GM18951 (cell line): ENCODE results near the gene ECE2.
"Not testable (repeated sequence)": the region's sequence is repeated elsewhere in the genome, so short reads cannot be mapped to it uniquely, and the experiment has no call there.

Experiments used
- POLR2A ChIP-seq: IDR thresholded peaks from 4 replicates; pipeline ENCODE4 v1.6.1; 2011; ENCODE audit warnings: mild to moderate bottlenecking; ENCODE audit not compliant: insufficient read length, insufficient read depth; ENCODE audit errors: extremely low read depth
- in situ Hi-C: fragments of 300-500 bp; cut with MboI; formaldehyde crosslinking; loops from one replicate; pipeline ENCODE4 v1.12.0; 2022; ENCODE audit warnings: low sequenced_read_pairs, mixed read lengths, inconsistent platforms; ENCODE audit not compliant: unreplicated experiment

ECE2 gene

DNA sequence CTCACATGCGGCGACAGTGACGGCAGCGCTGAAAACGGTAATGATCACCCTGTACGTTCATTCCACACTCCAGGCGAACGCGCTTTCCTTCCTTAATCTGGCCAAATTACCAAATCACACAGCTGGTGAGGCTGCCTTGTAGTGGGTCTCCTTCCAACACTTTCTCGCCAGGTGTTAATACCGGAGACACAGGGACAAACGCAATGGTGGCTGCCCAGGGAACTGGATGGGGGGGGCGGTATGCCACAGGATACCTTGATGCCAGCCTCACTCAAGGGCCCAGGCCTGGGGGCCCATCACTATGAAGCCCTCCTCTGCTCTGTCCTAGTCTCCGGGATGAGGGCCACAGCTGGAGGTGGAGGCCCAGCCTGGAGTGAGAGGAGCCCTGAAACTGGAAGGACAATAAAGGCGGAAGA is 13.1 kb upstream of the ECE2 start:
- in situ Hi-C loops, result no loop called here

DNA sequence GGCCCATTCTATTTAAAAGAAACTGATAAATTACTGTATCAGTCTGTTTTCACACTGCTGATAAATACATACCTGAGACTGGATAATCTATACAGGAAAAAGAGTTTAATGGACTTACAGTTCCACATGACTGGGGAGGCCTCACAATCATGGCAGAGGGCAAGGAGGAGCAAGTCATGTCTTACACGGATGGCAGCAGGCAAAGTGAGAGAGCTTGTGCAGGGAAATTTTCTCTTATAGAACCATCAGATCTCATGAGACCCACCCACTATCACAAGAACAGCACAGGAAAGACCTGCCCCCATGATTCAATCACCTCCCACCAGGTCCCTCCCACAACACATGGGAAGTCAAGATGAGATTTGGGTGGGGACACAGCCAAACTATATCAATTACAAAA is 8.6 kb upstream of the ECE2 start:
- in situ Hi-C loops, result not testable (repeated sequence)

More for the DNA sequence above, 13.1 kb upstream of the ECE2 start:
- no peak for TF ChIP-seq POLR2A

DNA sequence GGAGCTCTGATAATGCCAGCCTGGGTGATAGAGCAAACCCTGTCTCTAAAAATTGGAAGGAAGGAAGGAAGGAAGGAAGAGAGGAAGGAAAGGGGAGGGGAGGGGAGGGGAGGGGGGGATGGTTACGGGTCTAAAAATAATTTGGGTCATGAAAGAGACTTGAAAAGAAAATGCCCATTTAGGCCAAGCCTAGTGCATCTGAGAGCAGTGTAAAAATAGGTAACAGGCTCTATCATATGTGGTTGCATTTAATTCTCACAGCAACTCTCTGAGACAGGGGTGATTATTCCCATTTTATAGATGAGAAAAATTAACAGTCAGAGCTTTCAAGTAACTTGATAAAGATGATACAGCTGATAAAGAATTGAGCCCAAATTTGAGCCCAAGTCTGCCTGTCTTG is 3.6 kb upstream of the ECE2 start:
- in situ Hi-C loops, result no loop called here
- TF ChIP-seq POLR2A, result no peak

DNA sequence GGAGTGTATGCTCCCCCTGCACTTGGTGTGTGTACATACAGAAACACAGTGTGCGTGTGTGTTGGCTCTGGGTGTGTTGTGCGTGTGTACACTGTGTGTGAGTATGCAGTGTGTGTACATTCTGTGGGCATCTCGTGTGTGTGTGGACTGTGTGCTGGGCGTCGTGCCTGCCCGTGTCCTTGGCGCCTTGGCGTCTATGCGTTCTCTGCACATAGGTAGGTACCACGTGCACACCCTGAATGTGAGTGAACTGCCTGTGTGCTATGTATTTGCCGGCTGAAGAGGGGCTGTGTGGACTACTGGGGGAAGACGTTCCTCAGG is 481 bp upstream of the ECE2 start:
- in situ Hi-C loops, result no loop called here
- no peak for TF ChIP-seq POLR2A

DNA sequence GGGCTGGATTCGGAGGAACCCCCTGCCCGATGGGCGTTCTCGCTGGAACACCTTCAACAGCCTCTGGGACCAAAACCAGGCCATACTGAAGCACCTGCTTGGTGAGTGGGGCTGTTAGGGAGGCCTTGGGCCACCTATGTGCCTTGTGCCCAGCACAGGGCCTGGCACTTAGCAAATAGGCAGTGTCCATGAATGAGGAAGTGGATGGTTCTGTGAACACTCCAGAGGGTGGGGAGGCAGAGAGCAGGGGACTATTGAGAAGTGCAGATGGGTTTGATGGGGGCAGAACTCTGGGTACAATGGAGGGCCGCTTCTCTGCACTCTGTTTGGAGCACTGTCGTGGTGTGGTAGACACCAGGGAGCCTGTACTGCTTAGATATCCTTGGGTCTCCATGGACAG is 1.5 kb downstream of the ECE2 start:
- TF ChIP-seq POLR2A, result no peak
- in situ Hi-C loops, result no loop called here

DNA sequence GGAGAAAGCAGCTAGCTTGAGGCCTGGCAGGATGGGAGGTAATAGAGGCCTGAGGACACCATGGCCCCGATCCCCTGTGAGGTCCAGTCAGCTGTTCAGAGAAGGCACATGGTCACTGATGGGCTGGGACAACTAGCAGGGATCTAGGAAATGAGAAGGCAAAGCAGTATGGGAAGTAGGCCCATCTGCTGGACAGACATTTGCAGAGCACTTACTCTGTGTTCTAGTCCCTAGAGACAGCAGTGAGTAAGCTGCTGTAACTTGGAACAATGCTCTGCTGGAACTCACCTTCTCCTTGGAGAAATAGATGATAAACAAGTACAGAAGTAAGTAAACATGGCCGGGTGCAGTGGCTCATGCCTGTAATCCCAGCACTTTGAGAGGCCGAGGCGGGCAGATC is 7.1 kb downstream of the ECE2 start:
- TF ChIP-seq POLR2A, result no peak
- in situ Hi-C loops, result loop anchor here (10.0 kb wide), 1 partner anchor 388 kb away; no protein-coding TSS in a partner anchor

DNA sequence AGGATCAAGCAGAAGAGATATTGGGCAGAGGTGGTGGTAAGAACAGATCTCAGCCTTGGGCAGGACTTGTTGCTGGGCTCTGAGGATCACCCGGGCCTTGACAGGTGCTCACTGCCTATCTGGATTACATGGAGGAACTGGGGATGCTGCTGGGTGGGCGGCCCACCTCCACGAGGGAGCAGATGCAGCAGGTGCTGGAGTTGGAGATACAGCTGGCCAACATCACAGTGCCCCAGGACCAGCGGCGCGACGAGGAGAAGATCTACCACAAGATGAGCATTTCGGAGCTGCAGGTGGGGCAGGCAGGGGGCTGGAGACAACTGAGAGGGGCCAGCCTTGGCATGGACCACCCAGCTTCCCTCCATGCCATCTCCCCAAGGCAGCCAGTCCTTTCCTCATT is 7.9 kb downstream of the ECE2 start:
- no peak for TF ChIP-seq POLR2A

DNA sequence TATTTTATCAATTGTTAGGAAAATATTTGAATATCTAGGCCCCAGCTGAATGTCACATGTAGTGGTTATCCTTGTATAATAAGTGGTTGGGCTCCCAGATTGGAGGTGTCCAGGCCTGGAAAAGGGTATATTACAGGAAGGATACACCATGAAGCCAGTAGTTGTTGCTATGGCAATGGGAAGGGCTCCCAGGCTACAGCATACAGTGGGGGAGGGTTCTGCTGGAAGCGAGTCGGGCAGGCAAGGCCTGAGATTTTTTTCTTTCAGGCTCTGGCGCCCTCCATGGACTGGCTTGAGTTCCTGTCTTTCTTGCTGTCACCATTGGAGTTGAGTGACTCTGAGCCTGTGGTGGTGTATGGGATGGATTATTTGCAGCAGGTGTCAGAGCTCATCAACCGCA is 8.9 kb downstream of the ECE2 start:
- TF ChIP-seq POLR2A, result no peak
- in situ Hi-C loops, result loop anchor here (10.0 kb wide), 1 partner anchor 390 kb away; no protein-coding TSS in a partner anchor

More for the DNA sequence above, 7.9 kb downstream of the ECE2 start:
- in situ Hi-C loops, result loop anchor here (10.0 kb wide), 1 partner anchor 389 kb away; no protein-coding TSS in a partner anchor

DNA sequence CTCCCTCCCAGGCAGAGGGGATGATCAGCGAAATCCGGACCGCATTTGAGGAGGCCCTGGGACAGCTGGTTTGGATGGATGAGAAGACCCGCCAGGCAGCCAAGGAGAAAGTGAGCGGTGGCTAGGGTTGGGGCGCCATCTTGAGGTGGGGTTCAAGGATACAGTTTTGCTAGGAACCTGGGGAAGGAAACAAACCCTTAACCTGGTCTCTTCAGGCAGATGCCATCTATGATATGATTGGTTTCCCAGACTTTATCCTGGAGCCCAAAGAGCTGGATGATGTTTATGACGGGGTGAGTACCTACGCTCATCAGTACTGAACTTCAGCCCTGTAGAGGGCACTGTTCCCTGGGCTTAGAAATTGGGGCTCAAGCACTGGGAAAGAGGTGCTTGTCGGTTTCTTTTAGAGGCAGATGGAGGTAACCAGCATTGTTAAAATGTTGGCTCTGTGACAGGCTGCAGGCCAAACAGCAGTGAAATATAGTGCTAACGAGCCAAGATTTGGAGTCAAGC is 13.7 kb downstream of the ECE2 start:
- in situ Hi-C loops, result loop anchor here (10.0 kb wide), 1 partner anchor 395 kb away; no protein-coding TSS in a partner anchor
- no peak for TF ChIP-seq POLR2A

DNA sequence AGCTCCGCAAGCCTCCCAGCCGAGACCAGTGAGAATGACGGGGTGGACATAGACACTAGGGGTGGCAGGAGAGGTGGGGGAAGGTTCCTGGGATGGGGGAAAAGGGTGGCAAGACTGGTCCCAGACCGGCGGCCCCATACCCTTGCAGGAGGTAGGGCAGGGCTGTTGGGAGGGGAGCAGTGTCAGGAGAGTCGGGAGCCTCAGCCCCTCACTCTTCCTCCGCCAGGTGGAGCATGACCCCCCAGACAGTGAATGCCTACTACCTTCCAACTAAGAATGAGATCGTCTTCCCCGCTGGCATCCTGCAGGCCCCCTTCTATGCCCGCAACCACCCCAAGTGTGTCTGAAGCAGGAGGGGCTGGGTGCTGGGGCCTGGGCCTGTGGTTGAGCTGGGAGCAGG is 14.5 kb downstream of the ECE2 start:
- in situ Hi-C loops, result no loop called here
- TF ChIP-seq POLR2A, result no peak

DNA sequence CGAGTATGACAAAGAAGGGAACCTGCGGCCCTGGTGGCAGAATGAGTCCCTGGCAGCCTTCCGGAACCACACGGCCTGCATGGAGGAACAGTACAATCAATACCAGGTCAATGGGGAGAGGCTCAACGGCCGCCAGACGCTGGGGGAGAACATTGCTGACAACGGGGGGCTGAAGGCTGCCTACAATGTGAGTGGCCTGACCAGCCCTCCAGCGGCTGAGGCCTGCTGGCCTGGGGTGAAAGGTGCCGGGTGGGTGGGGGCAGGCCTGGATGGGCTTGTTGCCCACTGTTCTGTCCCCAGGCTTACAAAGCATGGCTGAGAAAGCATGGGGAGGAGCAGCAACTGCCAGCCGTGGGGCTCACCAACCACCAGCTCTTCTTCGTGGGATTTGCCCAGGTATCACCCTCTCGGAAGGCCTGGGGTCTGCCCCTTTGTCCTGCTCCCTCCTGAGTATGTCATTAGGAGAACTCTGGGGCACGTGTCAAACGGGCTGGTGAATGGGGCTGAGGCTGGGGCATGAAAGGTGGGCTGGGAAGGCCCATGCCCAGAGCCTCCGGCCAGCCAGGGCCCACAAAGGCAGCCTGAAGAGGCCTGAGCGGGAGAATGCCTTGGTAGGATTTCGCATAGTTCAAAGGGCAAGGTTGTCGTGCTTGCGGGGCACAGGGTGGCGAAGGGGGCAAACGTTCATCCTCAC is 15.4 kb downstream of the ECE2 start:
- no peak for TF ChIP-seq POLR2A
- in situ Hi-C loops, result no loop called here

DNA sequence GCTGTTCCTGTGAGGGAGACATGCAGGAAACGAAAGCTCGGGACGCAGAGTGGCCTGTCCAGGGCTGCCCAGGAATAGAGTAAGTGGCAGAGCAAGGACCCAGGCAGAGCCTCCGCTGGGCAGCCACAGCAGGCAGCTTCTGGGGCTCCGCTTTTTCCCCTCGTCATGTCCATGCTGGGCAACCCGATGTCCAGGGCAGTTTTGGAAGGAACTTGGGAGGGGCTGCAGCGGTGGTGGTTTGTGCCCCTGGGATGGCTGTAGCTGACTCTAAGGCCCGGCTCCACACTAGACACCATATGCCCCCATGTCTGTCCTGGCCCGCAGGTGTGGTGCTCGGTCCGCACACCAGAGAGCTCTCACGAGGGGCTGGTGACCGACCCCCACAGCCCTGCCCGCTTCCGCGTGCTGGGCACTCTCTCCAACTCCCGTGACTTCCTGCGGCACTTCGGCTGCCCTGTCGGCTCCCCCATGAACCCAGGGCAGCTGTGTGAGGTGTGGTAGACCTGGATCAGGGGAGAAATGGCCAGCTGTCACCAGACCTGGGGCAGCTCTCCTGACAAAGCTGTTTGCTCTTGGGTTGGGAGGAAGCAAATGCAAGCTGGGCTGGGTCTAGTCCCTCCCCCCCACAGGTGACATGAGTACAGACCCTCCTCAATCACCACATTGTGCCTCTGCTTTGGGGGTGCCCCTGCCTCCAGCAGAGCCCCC is 16.1 kb downstream of the ECE2 start:
- in situ Hi-C loops, result no loop called here
- TF ChIP-seq POLR2A, result no peak

DNA sequence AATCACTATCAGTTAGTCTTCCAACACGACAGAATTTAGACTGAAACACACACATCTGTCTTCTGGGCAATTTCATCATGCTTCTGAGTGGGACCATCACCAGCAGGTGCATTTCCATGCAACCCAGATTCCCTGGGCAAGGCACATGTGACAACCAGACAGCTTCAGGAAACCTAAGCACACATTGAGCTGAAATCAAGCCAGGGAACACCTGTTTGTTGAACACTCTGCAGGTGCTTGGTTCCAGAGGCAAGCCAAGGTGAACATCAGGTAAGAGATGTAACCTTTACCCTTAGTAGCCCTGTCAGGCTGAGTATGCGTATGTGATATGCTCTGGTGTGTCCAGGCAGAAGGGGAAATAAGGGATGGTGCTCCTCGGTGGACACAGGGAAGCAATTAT is 19.9 kb downstream of the ECE2 start:
- in situ Hi-C loops, result no loop called here
- no peak for TF ChIP-seq POLR2A

DNA sequence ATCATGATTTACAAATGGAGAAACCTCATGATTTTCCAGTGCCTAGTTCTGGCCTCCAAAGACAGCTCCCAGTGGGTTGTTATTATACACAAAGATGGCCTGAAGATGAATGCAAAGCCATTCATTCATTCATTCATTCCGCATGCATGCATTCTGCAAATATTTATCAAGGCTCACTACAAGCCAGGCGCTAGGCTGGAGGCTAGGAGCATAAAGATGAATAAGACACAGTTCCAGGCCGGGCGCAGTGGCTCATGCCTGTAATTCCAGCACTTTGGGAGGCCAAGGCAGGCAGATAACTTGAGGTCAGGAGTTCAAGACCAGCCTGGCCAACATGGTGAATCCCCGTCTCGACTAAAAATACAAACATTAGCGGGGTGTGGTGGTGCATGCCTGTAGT is 20.8 kb downstream of the ECE2 start:
- TF ChIP-seq POLR2A, result no peak
- in situ Hi-C loops, result no loop called here
